ENCODE results near the gene BAD.

BAD gene

GRCh38 chr11:64296236-64296635 is 11.8 kb upstream of the BAD start:
- DNase-seq = no peak

- no peak for DNase-seq
Observed at GRCh38 chr11:64295760-64296159, 11.3 kb upstream of the BAD start.

DNA sequence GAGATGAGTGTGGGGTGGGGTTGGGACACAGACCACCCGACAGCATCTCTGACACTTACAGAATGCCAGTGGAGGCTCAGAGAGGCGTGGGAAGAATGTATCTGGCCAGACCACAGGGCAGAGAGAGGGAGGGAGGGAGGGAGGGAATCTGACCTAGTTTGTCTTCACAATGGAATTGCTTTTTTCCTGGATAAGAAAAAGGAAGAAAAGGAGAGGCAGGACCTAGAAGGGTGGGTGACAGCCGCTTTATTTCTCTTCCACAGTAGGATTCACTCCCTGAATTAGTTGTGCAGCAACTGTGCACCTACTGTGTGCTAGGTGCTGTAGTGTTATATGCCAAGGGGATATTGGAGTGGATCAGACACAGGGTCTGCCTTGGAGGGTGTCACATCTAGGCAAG is 10.3 kb upstream of the BAD start:
- no peak for DNase-seq

- DNase-seq = no peak
Observed at GRCh38 chr11:64292460-64293254, 8.2 kb upstream of the BAD start.

- DNase-seq = no peak
Observed at GRCh38 chr11:64291752-64292459, 7.4 kb upstream of the BAD start.

DNA sequence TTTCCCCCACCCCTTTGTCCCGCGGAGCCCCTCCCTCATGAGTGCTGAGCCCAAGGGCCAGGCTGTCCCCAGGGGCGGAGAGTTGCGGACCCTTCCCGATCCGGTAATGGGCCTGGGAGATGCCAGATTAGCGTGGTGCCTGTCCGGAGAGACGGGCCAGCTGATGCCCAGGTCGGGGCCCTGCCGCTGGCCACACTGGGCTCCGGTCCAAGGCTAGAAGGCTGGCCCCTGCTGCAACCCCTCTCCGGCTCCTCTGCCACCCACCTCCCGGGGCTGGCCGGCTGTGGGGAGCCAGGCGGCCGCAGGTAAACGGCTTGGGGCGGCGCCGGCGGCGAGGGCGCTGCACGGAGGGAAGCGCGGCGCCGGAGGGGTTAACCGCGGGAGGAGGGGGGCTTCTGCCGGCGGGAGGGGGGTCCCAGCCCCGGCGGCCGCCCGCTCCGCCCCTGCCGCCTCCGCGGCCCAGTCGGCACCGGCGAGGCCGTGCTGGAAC is 6.8 kb upstream of the BAD start, which contains the start of gene KCNK4:
Gene KCNK4 (plus strand): TSS at position 41 of the 490 bp plus-strand sequence. CDS start 1,717 bp downstream, outside the sequence.
- DNase-seq = no peak

GRCh38 chr11:64290352-64291261 is 6.1 kb upstream of the BAD start:
- no peak for DNase-seq

DNA sequence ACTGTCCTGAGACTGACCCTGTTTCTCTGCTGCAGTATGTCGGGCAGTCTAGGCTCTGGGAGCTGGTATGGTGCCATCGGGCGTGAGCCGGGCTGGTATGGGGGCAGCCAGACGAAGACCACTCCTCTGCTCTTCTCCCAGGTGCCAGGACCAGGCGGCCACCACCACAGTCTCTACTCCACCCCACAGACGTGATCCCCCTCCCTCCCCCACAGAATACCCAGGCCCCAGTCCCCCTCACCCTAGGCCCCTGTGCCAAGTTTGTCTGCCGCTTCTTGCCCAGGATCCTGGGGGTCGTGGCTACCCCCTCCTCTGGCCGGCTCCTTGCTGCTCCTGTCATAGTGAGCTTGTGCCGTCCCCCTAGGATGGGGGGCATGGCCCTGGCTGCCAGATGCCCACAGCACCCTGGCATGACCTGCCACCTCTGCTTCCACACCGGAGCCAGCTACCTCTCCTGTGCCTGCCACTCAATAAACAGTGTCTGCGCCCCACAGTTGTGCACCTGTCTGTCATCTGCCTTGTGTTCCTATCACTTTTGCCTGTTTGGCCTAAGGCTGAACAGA is 4.6 kb upstream of the BAD start:
- DNase-seq = no peak

DNA sequence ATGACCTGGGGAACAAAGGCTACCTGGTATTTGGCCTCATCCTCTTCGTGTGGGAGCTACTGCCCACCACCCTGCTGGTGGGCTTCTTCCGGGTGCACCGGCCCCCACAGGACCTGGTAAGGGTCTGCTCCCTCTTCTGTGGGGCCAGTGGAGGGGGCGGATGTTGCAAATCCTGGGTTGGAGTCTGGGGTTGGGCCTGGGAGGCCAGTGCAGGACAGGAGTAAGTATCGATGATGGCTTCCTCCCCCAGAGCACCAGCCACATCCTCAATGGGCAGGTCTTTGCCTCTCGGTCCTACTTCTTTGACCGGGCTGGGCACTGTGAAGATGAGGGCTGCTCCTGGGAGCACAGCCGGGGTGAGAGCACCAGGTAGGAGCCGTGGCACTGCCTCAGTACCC is 3.9 kb upstream of the BAD start:
- no peak for DNase-seq

- DNase-seq = no peak
Observed at GRCh38 chr11:64287676-64288352, 3.3 kb upstream of the BAD start.

GRCh38 chr11:64286801-64287159 is 2.3 kb upstream of the BAD start:
- no peak for DNase-seq

DNA sequence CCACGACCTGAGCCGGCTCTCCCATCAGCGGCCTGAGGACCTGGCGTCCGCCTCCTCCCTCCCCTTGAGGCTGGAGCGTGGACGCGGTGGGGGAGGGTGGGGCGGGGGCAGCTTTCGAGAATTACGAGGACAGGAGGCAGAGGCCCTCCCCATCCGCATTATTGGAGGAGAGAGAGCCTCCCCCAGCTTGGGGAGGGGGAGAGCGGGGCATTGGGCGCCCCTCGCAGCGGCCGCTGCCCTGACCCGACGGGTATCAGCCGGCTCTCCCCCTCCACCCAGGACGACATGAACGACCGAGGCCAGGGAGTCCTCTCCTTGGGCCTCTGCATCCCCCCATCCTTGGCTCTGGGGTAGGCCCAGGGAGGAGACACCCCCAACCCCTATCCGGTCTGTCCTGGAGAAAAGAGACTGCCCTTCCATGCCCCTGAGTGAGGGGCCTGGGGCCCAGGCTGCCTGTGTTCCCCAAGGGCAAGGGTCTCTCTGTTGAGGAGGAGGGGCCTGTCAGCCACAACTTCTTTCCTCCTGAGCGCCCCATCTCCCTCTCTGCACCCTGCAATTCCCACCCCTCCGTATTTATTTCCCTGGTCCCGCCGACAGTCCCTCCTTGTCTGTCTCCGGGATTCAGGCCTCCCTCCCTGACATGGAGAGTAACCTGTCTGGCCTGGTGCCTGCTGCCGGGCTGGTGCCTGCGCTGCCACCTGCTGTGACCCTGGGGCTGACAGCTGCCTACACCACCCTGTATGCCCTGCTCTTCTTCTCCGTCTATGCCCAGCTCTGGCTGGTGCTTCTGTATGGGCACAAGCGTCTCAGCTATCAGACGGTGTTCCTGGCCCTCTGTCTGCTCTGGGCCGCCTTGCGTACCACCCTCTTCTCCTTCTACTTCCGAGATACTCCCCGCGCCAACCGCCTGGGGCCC is 1.7 kb upstream of the BAD start:
- DNase-seq = peak in 1 of 5 experiments; percentile 70

DNA sequence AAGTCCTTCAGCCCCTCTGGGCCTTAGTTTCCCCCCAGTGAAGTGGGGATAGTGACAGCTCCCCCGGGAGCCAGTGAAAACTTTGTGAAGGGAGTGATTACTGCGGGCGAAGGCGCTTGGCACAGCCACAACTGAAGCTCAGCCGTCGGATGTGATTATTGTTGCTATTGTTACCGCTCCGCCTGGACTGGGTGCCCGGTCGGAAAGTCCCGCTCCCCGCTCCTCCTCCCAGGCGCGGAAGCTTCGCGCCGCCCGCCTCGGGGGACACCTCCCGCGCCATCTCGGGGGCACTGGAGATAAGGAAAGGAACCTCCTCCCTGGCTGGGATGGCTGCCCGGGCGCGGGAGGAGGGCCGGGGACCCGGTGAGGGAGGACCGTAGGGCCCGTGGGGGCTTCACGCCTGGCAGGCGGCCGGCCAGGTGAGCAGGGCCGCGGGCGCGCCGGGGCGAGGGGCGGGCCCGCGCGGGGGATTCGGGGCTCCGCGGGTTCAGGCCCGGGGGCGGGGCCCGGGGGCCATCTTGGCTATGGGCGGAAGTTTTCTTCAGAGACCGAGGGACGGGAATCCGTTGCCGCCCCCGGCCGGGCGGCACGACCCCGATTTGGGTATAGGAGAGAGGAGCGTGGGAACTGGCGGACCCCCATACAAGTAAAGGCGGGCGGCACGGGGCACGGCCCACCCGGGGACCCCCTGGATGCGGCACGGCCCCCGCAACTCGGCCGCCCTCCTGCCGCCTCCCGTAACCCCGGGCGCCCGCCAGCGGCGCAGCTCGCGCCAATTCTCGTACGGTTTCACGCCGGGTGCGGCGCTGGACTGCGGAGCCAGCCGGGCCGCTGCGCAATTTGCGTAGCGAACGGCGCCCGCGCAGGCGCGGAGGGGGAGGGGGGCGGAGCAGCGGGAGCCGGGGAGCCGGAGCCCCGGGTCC is 758 bp upstream of the BAD start, which contains the start of gene GPR137:
Gene GPR137 (plus strand): TSS at position 887 of the 923 bp plus-strand sequence. CDS start 677 bp downstream, outside the sequence.
- peak; percentile 83 to 91 (median 87) for DNase-seq

DNA sequence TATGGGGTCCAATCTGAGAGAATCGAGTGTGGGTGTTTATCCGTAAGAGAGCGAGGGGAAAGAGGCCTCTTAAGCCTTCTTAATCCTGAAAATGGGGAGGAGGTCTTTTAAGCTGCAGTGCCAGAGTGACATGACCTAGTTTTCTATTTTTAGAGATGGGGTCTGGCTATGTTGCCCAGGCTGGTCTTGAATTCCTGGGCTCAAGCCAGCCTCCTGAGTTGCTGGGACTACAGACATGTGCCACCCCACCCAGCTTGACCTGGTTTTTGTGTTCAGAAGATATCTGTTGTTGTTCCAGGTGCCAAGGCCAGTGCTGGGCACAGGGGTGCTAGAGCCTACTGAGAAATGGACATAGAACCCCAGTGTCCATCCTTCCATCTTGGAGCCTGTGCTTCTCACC is 1.4 kb downstream of the BAD start:
- no peak for DNase-seq

GRCh38 chr11:64281957-64282770 is 2.3 kb downstream of the BAD start:
- DNase-seq = no peak

- no peak for DNase-seq
Observed at GRCh38 chr11:64278576-64279190, 5.8 kb downstream of the BAD start.

DNA sequence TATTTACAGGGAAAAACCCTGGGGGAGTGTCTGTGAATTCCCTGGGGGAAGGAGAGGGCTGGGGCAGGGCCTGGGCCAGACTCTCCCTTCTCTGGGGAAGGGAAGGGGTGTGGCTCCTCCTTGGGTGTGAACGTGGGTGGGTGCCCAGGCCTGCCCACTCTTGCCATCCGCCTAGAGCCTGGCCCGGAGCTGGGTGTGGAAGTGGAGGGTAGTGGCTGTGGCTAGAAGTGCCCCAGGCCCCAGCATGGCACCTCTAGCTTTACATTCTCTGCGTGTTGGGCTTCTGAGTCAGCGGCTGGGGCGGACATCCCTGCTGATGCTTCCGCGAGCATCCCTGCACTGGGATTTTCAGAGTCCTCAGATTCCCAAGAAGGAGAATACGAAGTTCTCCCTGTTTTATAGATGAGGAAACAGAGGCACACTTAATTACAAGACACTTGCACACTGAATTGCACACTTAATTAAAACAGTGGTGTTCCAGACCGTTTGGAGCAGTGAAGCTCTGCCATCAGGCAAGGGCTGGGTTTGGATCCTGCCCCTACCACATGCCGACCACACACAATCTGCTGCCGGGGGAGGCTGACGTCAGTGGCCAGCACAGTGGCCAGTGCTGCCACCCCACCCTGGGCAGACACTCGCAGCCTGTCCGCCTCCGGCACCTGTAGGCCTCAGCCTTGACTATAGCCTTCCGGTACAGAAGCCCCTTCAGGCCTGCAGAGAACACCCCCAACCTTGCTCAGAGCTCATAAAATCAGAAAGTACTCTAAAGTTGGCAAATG is 7.6 kb downstream of the BAD start:
- DNase-seq = no peak
